H1 (cell line): ENCODE measurements around the gene NAA10. TPM values are rescaled to one million over a fixed set of nuclear protein-coding genes. Genes with fewer than 3 reads are reported as not detected.

Experiments used
- CTCF ChIA-PET: fragments of 300-600 bp; sonication (Branson Sonifier 250); formaldehyde crosslinking; loops from one replicate; lab custom pipeline; 2021; ENCODE audit not compliant: partially characterized antibody; lab: Charles Lee
- POLR2A ChIA-PET: fragments of 300-600 bp; sonication (Branson Sonifier 250); formaldehyde crosslinking; loops from one replicate; lab custom pipeline; 2021; ENCODE audit warnings: inconsistent platforms; ENCODE audit not compliant: partially characterized antibody; lab: Charles Lee
- DNase-seq, 2 experiments: peaks; one replicate each; pipeline versions ENCODE4 v3.0.0 to v3.0.0-alpha.2; 2010 to 2022; ENCODE audit warnings: low spot score in 2 of 2, low read depth in 1 of 2, mixed read lengths in 1 of 2
- FAIRE-seq: peaks from 2 replicates; lab custom pipeline; 2011; peaks lifted over from hg19 to GRCh38; lab: Jason Lieb, UNC
- H2AFZ ChIP-seq: 2 replicates; pipeline ENCODE4 v1.8.1; 2012; ENCODE audit warnings: low read length, inconsistent platforms
- H2AK5ac ChIP-seq: 2 replicates; pipeline ENCODE4 v1.6.1; 2013; ENCODE audit warnings: low read depth, low read length
- H2BK120ac ChIP-seq: replicated peaks from 2 replicates; pipeline ENCODE3; 2013; ENCODE audit warnings: low read depth, low read length, inconsistent platforms
- H2BK12ac ChIP-seq: 2 replicates; pipeline ENCODE4 v1.6.1; 2013; ENCODE audit warnings: low read depth, low read length
- H2BK15ac ChIP-seq: 2 replicates; pipeline ENCODE4 v1.6.1; 2013; ENCODE audit warnings: low read length
- H2BK20ac ChIP-seq: 2 replicates; pipeline ENCODE4 v1.6.1; 2013; ENCODE audit warnings: low read length
- H2BK5ac ChIP-seq: 2 replicates; pipeline ENCODE4 v1.6.1; 2013; ENCODE audit warnings: low read depth, low read length
- H3K14ac ChIP-seq: 2 replicates; pipeline ENCODE4 v1.6.1; 2013; ENCODE audit warnings: inconsistent platforms; ENCODE audit not compliant: insufficient read length
- H3K18ac ChIP-seq: 2 replicates; pipeline ENCODE4 v1.6.1; 2013; ENCODE audit warnings: low read length; ENCODE audit errors: extremely low read depth
- H3K23ac ChIP-seq: 2 replicates; pipeline ENCODE4 v1.6.1; 2013; ENCODE audit warnings: inconsistent platforms; ENCODE audit not compliant: insufficient read length
- H3K23me2 ChIP-seq: 2 replicates; pipeline ENCODE4 v1.6.1; 2013; ENCODE audit warnings: low read depth, low read length
- H3K27ac ChIP-seq: 2 replicates; pipeline ENCODE4 v1.6.1; 2011; ENCODE audit warnings: low read depth, low read length, inconsistent platforms
- H3K27me3 ChIP-seq, 4 experiments: replicated peaks in 1 of 4; 1 replicate in 1 of 4; 2 replicates in 3 of 4; pipeline versions ENCODE4 v1.6.1 to v1.8.1; 2011 to 2013; ENCODE audit warnings: low read length in 3 of 4, mild to moderate bottlenecking in 3 of 4, inconsistent platforms in 2 of 4, mixed read lengths in 2 of 4, moderate library complexity in 1 of 4; ENCODE audit not compliant: control insufficient read depth in 3 of 4, insufficient read depth in 3 of 4; ENCODE audit errors: extremely low read depth in 1 of 4
- H3K36me3 ChIP-seq, 4 experiments: 2 replicates each; pipeline versions ENCODE4 v1.6.1 to v1.8.1; 2011 to 2013; ENCODE audit warnings: mild to moderate bottlenecking in 4 of 4, low read length in 3 of 4, moderate library complexity in 2 of 4, control low read depth in 1 of 4, inconsistent platforms in 1 of 4; ENCODE audit not compliant: insufficient read depth in 4 of 4, control insufficient read depth in 2 of 4
- H3K4ac ChIP-seq: replicated peaks from 2 replicates; pipeline ENCODE3; 2013; ENCODE audit warnings: low read length, low read depth, mixed read lengths, inconsistent platforms; ENCODE audit not compliant: insufficient read length
- H3K4me1 ChIP-seq, 4 experiments: replicated peaks in 1 of 4; 1 replicate in 1 of 4; 2 replicates in 3 of 4; pipeline versions ENCODE4 v1.6.1 to v1.8.1; 2011 to 2013; ENCODE audit warnings: low read length in 3 of 4, inconsistent platforms in 2 of 4, mixed read lengths in 1 of 4; ENCODE audit not compliant: insufficient read depth in 4 of 4, control insufficient read depth in 3 of 4
- H3K4me2 ChIP-seq, 2 experiments: 2 replicates each; pipeline versions ENCODE4 v1.6.1 to v1.8.1; 2011 to 2013; ENCODE audit warnings: low read depth in 2 of 2, low read length in 2 of 2, control low read depth in 1 of 2, inconsistent platforms in 1 of 2, mild to moderate bottlenecking in 1 of 2; ENCODE audit not compliant: insufficient read depth in 1 of 2
- H3K4me3 ChIP-seq, 4 experiments: fragments of 200-600, 300-600 bp in 1 of 4; sonication (generic), shearing (Covaris generic), sonication (Bioruptor Twin) in 1 of 4; 2 replicates each; pipeline versions ENCODE4 v1.5.1 to v1.8.1; 2011 to 2016; ENCODE audit warnings: low read length in 4 of 4, low read depth in 3 of 4, control low read depth in 2 of 4, inconsistent platforms in 2 of 4, mild to moderate bottlenecking in 2 of 4, mixed read lengths in 1 of 4, moderate library complexity in 1 of 4; ENCODE audit not compliant: insufficient read depth in 2 of 4; ENCODE audit errors: extremely low read depth in 1 of 4
- H3K56ac ChIP-seq: replicated peaks from 2 replicates; pipeline ENCODE3; 2013; ENCODE audit warnings: low read depth, mild to moderate bottlenecking, mixed read lengths, low read length, inconsistent platforms; ENCODE audit not compliant: insufficient read length
- H3K79me1 ChIP-seq: 2 replicates; pipeline ENCODE4 v1.6.1; 2013; ENCODE audit warnings: low read depth, low read length, control low read depth
- H3K79me2 ChIP-seq, 2 experiments: 2 replicates each; pipeline versions ENCODE4 v1.6.1 to v1.8.1; 2012 to 2013; ENCODE audit warnings: low read length in 2 of 2, mild to moderate bottlenecking in 2 of 2, inconsistent platforms in 1 of 2; ENCODE audit not compliant: insufficient read depth in 2 of 2, control insufficient read depth in 1 of 2
- H3K9ac ChIP-seq, 4 experiments: replicated peaks in 1 of 4; 1 replicate in 1 of 4; 2 replicates in 3 of 4; pipeline versions ENCODE4 v1.6.1 to v1.8.1; 2011 to 2013; ENCODE audit warnings: low read depth in 3 of 4, low read length in 3 of 4, control low read depth in 2 of 4, mild to moderate bottlenecking in 2 of 4, moderate library complexity in 2 of 4, inconsistent platforms in 1 of 4; ENCODE audit errors: extremely low read depth in 1 of 4
- H3K9me3 ChIP-seq, 2 experiments: 2 replicates each; pipeline versions ENCODE4 v1.6.1 to v1.8.1; 2012 to 2013; ENCODE audit warnings: mild to moderate bottlenecking in 2 of 2, moderate library complexity in 2 of 2, control low read depth in 1 of 2, inconsistent platforms in 1 of 2, low read depth in 1 of 2, low read length in 1 of 2, mixed read lengths in 1 of 2; ENCODE audit not compliant: insufficient read depth in 2 of 2
- H4K20me1 ChIP-seq, 2 experiments: replicated peaks in 1 of 2; 2 replicates each; pipeline versions ENCODE3 to v1.8.1; 2011 to 2013; ENCODE audit warnings: inconsistent platforms in 2 of 2, low read length in 2 of 2, mild to moderate bottlenecking in 1 of 2; ENCODE audit not compliant: insufficient read depth in 2 of 2, control insufficient read depth in 1 of 2
- H4K5ac ChIP-seq: 2 replicates; pipeline ENCODE4 v1.6.1; 2013; ENCODE audit warnings: low read length, low read depth, mixed read lengths, inconsistent platforms; ENCODE audit not compliant: insufficient read length
- H4K8ac ChIP-seq: 2 replicates; pipeline ENCODE4 v1.8.0; 2013; ENCODE audit warnings: mild to moderate bottlenecking, moderate library complexity, low read length, inconsistent platforms; ENCODE audit not compliant: insufficient read depth; ENCODE audit errors: extremely low read depth
- H4K91ac ChIP-seq: replicated peaks from 2 replicates; pipeline ENCODE3; 2013; ENCODE audit warnings: low read length, mixed read lengths, inconsistent platforms; ENCODE audit not compliant: insufficient read length
- CBX8 ChIP-seq: fragments of 300-800, 300-1000 bp; sonication (generic); IDR thresholded peaks from 2 replicates; pipeline ENCODE4 v1.7.1; 2016; ENCODE audit warnings: low read depth, low read length, borderline replicate concordance
- CREB1 ChIP-seq: IDR thresholded peaks from 2 replicates; pipeline ENCODE4 v1.6.1; 2012; ENCODE audit warnings: inconsistent platforms
- CTBP2 ChIP-seq: IDR thresholded peaks from 2 replicates; pipeline ENCODE4 v1.7.0; 2011; ENCODE audit warnings: borderline replicate concordance, mild to moderate bottlenecking, moderate library complexity, mixed read lengths, low read length; ENCODE audit not compliant: insufficient read depth, insufficient read length
- GTF2F1 ChIP-seq: IDR thresholded peaks from 2 replicates; pipeline ENCODE4 v1.6.1; 2012; ENCODE audit warnings: low read depth, low read length, improper control_type of control experiment, borderline replicate concordance
- NANOG ChIP-seq: IDR thresholded peaks from 2 replicates; pipeline ENCODE4 v1.6.1; 2011; ENCODE audit warnings: low read length, low read depth, mild to moderate bottlenecking, inconsistent platforms; ENCODE audit not compliant: insufficient read depth, poor library complexity, severe bottlenecking
- ZNF274 ChIP-seq: IDR thresholded peaks from 2 replicates; pipeline ENCODE4 v1.7.0; 2012; ENCODE audit warnings: low read length, borderline replicate concordance; ENCODE audit errors: extremely low read depth
- WGBS, 2 experiments: shearing (Covaris generic) in 1 of 2; methylation state at CpG; one replicate each; pipeline versions ENCODE4 v1.1.6 to v1.1.7; 2013 to 2015; ENCODE audit warnings: low lambda C conversion rate in 2 of 2, mixed read lengths in 2 of 2, inconsistent platforms in 1 of 2, low coverage in 1 of 2, missing lambda C conversion rate in 1 of 2; ENCODE audit not compliant: insufficient replicate concordance in 2 of 2, insufficient coverage in 1 of 2, insufficient read length in 1 of 2; ENCODE audit errors: extremely low coverage in 1 of 2, missing lambda C conversion rate in 1 of 2; 5-methylcytosine and 5-hydroxymethylcytosine counted together
- polyA plus RNA-seq, 7 experiments: library from polyadenylated mRNA; depleted of rRNA in 3 of 7; stranded (reverse) in 5 of 7; unstranded in 2 of 7; fragments of >200 nt in 5 of 7; fragments of 200-250 nt in 2 of 7; gene quantifications; 1 replicate in 5 of 7; 2 replicates in 1 of 7; 4 replicates in 1 of 7; pipeline versions ENCODE4 v1.2.1 to v1.2.3, GENCODE V29; 2011 to 2013; ENCODE audit warnings: missing spikeins in 2 of 7, mixed read lengths in 2 of 7
- total RNA-seq: library from RNA; stranded (reverse); fragmentation: NEBNext Ultra II Directional; extraction: Animal tissue kit (Norgen Biotek cat#: 25700); gene quantifications from 2 replicates; pipeline ENCODE4 v1.2.1, GENCODE V29; 2021
- TF ChIP-seq, protein P1 (sequence below): IDR thresholded peaks from 2 replicates; pipeline ENCODE4 v1.6.1; 2011; ENCODE audit warnings: low read depth, mild to moderate bottlenecking, low read length; ENCODE audit not compliant: insufficient read depth
- TF ChIP-seq, protein P2 (sequence below), 3 experiments: IDR thresholded peaks; 1 replicate in 2 of 3; 2 replicates in 1 of 3; pipeline versions ENCODE4 v1.5.1 to v1.6.1; 2011; ENCODE audit warnings: low read length in 3 of 3, mild to moderate bottlenecking in 3 of 3, inconsistent platforms in 2 of 3, low read depth in 1 of 3, moderate library complexity in 1 of 3; ENCODE audit not compliant: insufficient read depth in 1 of 3; ENCODE audit errors: control extremely low read depth in 1 of 3
- TF ChIP-seq, protein P3 (sequence below): IDR thresholded peaks from 2 replicates; pipeline ENCODE4 v1.6.1; 2012; ENCODE audit warnings: inconsistent platforms

Gene NAA10
- total and polyA plus RNA-seq, 2 of the 8 experiments (the other 6 are each of a cell fraction or from before 2014, with no cell fraction given) = 80.4 to 98.8 TPM

DNA sequence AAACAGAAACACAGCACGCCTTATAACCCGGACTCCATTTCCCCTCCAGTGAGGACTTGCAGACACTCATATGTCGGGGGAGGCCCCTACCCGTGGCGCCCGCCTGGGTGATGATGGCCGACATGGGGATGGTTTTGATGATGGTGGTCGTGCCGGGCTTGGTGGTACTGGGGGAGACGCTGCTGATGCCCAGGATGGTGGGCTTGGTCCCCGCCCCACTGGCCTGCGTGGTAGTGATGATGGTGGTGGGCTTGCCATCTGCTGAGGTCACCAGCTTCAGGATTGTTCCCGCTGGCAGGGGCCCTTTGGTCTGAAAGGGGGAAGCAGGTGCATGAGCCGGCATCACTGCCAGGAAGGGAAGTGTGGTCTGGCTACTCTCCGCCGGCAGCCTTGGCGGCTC is 22.4 kb upstream of the NAA10 start:
- Histone ChIP-seq H3K27me3 (no peaks in the 10 kb centered on the region), H3K4me1 (no peaks in the 10 kb centered on the region), H3K14ac (no peak overlapping the region), H2AK5ac (no peak overlapping the region), H3K23ac (no peak overlapping the region), H3K9ac (no peak overlapping the region), H3K9me3 (no peaks in the 10 kb centered on the region), H4K91ac (no peak overlapping the region), H3K18ac (no peak overlapping the region), H3K4me2 (no peak overlapping the region), H2BK12ac (no peak overlapping the region), H2BK120ac (no peak overlapping the region), H2BK5ac (no peak overlapping the region), H4K20me1 (peaks cover 2 to 7% of the 10 kb centered on the region in 2 experiments), H3K56ac (no peak overlapping the region), H3K4me3 (no peak overlapping the region), H4K5ac (no peak overlapping the region), H2BK20ac (no peak overlapping the region), H4K8ac (no peak overlapping the region), H2BK15ac (no peak overlapping the region), H3K79me2 (peaks cover 0 to 2% of the 10 kb centered on the region in 2 experiments; a peak in 1 of 4 replicates), H3K79me1 (no peaks in the 10 kb centered on the region), H3K36me3 (peaks cover 23 to 95% (median 61%) of the 10 kb centered on the region in 4 experiments), H3K27ac (no peak overlapping the region), H3K4ac (no peak overlapping the region), H3K23me2 (no peaks in the 10 kb centered on the region), H2AFZ (no peak overlapping the region)
- no peak for FAIRE-seq
- ChIA-PET POLR2A (interaction anchor here (5.0 kb wide), 1 partner anchor 11 kb away, joined by 26 read pairs; no protein-coding TSS in a partner anchor), CTCF (no interaction called here)
- 89% methylated on average over 5 of the region's 17 CpGs; no CpG with 5 or more reads in 1 of the 2 experiments for WGBS, 2 experiments
- no peak for DNase-seq
- TF ChIP-seq NANOG (no peak), CBX8 (no peak), GTF2F1 (no peak), CTBP2 (no peak), CREB1 (no peak), ZNF274 (no peak)
- TF ChIP-seq, protein P1, sequence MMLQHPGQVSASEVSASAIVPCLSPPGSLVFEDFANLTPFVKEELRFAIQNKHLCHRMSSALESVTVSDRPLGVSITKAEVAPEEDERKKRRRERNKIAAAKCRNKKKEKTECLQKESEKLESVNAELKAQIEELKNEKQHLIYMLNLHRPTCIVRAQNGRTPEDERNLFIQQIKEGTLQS = no peak
- TF ChIP-seq, protein P2, sequence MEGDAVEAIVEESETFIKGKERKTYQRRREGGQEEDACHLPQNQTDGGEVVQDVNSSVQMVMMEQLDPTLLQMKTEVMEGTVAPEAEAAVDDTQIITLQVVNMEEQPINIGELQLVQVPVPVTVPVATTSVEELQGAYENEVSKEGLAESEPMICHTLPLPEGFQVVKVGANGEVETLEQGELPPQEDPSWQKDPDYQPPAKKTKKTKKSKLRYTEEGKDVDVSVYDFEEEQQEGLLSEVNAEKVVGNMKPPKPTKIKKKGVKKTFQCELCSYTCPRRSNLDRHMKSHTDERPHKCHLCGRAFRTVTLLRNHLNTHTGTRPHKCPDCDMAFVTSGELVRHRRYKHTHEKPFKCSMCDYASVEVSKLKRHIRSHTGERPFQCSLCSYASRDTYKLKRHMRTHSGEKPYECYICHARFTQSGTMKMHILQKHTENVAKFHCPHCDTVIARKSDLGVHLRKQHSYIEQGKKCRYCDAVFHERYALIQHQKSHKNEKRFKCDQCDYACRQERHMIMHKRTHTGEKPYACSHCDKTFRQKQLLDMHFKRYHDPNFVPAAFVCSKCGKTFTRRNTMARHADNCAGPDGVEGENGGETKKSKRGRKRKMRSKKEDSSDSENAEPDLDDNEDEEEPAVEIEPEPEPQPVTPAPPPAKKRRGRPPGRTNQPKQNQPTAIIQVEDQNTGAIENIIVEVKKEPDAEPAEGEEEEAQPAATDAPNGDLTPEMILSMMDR (IDR thresholded peaks at IDR 0.05; ENCODE audit: control extremely low read depth in 1 of 3, insufficient read depth in 1 of 3, low read depth in 1 of 3, low read length in 3 of 3) = no peak
- TF ChIP-seq, protein P3, sequence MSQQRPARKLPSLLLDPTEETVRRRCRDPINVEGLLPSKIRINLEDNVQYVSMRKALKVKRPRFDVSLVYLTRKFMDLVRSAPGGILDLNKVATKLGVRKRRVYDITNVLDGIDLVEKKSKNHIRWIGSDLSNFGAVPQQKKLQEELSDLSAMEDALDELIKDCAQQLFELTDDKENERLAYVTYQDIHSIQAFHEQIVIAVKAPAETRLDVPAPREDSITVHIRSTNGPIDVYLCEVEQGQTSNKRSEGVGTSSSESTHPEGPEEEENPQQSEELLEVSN = no peak
